NCI-H345 (cell line): ENCODE measurements around the gene TLE2.
"Not testable (repeated sequence)": the region's sequence is repeated elsewhere in the genome, so short reads cannot be mapped to it uniquely, and the experiment has no call there.

Experiments used
- DNase-seq: peaks from one replicate; lab custom pipeline; 2025; lab: John Stamatoyannopoulos, UW

Gene TLE2

GRCh38 chr19:3012621-3013262 is 16.3 kb downstream of the TLE2 start:
- no peak for DNase-seq

- not testable (repeated sequence) for DNase-seq
Observed at GRCh38 chr19:3012059-3012458, 17.0 kb downstream of the TLE2 start.

- DNase-seq = no peak
Observed at GRCh38 chr19:3010871-3011270, 18.2 kb downstream of the TLE2 start.

- DNase-seq = no peak
Observed at GRCh38 chr19:3008994-3009393, 20.1 kb downstream of the TLE2 start.

GRCh38 chr19:3007975-3008374 is 21.1 kb downstream of the TLE2 start:
- DNase-seq = no peak

- no peak for DNase-seq
Observed at GRCh38 chr19:3006075-3006767, 22.9 kb downstream of the TLE2 start.

GRCh38 chr19:3005345-3005744 is 23.7 kb downstream of the TLE2 start:
- no peak for DNase-seq

- no peak for DNase-seq
Observed at GRCh38 chr19:3004522-3004921, 24.6 kb downstream of the TLE2 start.

- no peak for DNase-seq
Observed at GRCh38 chr19:3003046-3003445, 26.0 kb downstream of the TLE2 start.

- DNase-seq = no peak
Observed at GRCh38 chr19:3001235-3001800, 27.8 kb downstream of the TLE2 start.

GRCh38 chr19:2998642-2999041 is 30.4 kb downstream of the TLE2 start:
- no peak for DNase-seq

GRCh38 chr19:2997720-2998119 is 31.4 kb downstream of the TLE2 start:
- no peak for DNase-seq

- no peak for DNase-seq
Observed at GRCh38 chr19:2994588-2995131, 34.4 kb downstream of the TLE2 start.

- DNase-seq = no peak
Observed at GRCh38 chr19:2993579-2993978, 35.5 kb downstream of the TLE2 start.

GRCh38 chr19:2992958-2993357 is 36.1 kb downstream of the TLE2 start:
- DNase-seq = peak; percentile 39

- DNase-seq = not testable (repeated sequence)
Observed at GRCh38 chr19:2992333-2992732, 36.7 kb downstream of the TLE2 start.

- DNase-seq = no peak
Observed at GRCh38 chr19:2989236-2989946, 39.7 kb downstream of the TLE2 start.

- DNase-seq = no peak
Observed at GRCh38 chr19:2988568-2988967, 40.5 kb downstream of the TLE2 start.

GRCh38 chr19:2987797-2988196 is 41.3 kb downstream of the TLE2 start:
- DNase-seq = no peak

GRCh38 chr19:2986951-2987524 is 42.0 kb downstream of the TLE2 start:
- no peak for DNase-seq

GRCh38 chr19:2984215-2984528 is 44.9 kb downstream of the TLE2 start:
- DNase-seq = no peak
